ENCODE results near the gene GPR65. TPM values are rescaled to one million over a fixed set of nuclear protein-coding genes. Genes with fewer than 3 reads are reported as not detected.

Gene GPR65, protein sequence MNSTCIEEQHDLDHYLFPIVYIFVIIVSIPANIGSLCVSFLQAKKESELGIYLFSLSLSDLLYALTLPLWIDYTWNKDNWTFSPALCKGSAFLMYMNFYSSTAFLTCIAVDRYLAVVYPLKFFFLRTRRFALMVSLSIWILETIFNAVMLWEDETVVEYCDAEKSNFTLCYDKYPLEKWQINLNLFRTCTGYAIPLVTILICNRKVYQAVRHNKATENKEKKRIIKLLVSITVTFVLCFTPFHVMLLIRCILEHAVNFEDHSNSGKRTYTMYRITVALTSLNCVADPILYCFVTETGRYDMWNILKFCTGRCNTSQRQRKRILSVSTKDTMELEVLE
- not detected in 2 replicates for polyA plus RNA-seq

GRCh38 chr14:88005050-88005481 lies at the start of gene GPR65:
GPR65 (plus strand) TSS chr14:88005135; CDS start chr14:88010848, 5,713 bp downstream.

DNA sequence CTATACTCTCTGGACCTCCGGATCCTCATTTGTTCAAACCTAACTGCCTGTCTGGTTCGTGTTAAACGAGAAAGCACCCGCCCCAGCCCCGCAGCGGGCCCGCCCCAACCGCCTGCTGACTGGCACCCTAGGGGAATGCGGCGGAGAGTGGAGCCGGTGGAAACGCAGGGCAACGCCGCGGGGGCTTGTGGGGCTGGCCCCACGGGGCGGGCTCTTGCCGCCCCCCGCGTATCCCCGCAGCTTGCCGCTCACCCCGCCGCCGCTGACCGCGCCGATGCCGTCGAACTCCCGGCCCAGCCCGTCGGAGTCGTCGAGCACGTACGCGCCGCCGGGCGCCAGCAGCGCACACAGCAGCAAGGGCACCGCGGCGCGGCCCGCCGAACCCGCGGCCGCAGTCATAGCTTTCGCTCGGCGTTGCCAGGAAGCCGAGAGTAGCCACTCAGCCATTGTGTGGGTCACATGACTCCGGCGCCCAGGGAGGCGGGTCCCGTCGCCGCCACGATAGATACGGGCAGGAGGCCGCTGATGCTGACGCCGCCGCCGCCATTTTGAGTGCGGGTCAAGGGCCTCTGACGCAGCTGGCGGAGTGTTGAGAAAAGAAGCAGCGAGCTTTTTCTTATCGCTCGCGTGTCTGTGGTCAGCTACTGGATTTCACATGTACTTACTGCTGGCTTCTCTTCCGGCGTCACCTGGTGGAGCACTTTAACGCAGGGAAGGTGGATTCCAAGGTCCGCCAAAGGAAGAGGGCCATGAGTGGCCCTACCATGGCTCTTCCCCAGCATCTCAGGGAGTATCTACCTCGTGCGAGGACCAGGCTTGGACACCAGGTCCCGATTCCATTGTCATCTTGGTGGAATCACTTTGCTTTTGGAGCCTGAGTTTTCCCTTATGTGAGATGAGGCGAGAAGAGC lies 12.0 kb upstream of the GPR65 start, which contains the start of gene GALC:
GALC (minus strand) TSS at position 465 of the 911 bp plus-strand sequence; CDS start at position 447, 18 bp downstream.

Other genes with a start within 250 kb of the GPR65 start
- gene GALC, start 12.0 kb upstream of the GPR65 start, polyA plus RNA-seq = 29.3 and 32.0 TPM in 2 replicates